ENCODE measurements around the gene CYB561D1. TPM values are rescaled to one million over a fixed set of nuclear protein-coding genes. Genes with fewer than 3 reads are reported as not detected.
"Not testable (repeated sequence)": the region's sequence is repeated elsewhere in the genome, so short reads cannot be mapped to it uniquely, and the experiment has no call there.

CYB561D1 gene
- total and polyA plus RNA-seq, 10 of the 15 experiments (the other 5 are each of a cell fraction or from before 2014, with no cell fraction given) = 0.68 to 9.0 (median 3.3) TPM

DNA sequence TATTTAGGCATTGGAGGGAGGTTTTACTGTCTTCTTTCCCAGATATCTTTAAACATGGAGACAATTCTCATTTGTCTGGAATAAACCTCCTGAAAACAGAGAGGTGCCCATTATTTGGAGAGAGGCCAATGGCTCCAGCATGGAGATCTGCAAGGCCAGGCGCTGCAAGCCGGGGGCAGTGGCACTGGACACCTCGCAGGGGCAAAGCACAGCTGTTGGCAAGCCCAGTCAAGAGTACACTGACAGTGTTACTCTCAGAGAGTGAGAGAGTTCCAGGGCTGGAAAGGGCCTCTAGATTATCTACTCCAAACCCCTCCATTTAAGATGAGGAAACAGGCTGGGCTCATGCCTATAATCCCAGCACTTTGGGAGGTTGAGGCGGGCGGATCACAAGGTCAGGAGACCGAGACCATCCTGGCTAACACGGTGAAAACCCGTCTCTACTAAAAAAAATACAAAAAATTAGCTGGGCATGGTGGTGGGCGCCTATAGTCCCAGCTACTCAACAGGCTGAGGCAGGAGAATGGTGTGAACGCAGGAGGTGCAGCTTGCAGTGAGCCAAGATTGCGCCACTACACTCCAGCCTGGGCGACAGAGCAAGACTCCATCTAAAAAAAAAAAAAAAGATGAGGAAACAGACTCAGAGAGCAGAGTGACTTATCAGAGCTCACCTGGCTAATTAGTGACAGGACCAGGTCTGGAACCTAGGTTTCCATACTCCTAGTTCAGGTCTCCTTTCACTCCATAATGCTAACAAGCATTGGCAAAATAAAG lies 20.4 kb upstream of the CYB561D1 start:
- FAIRE-seq; H3K4me2 ChIP-seq (ENCODE audit: control insufficient read depth, insufficient read depth); H3K4me3 ChIP-seq; H3K27ac ChIP-seq (ENCODE audit: control insufficient read depth, insufficient read depth); H3K79me2 ChIP-seq (ENCODE audit: control insufficient read depth, insufficient read depth, low read length); H3K4me1 ChIP-seq (ENCODE audit: control insufficient read depth, insufficient read depth, low read length); DNase-seq (ENCODE audit: low read depth, low spot score); BruUV-seq (replicated peaks); H3K9ac ChIP-seq (ENCODE audit: control insufficient read depth, insufficient read depth, low read length); SMC1A ChIA-PET (ENCODE audit: uncharacterized antibody, unreplicated experiment); H4K20me1 ChIP-seq (ENCODE audit: control insufficient read depth, insufficient read depth); POLR2A ChIA-PET; intact Hi-C loops (cut with micrococcal nuclease; ENCODE audit: unreplicated experiment); H3K36me3 ChIP-seq (ENCODE audit: control insufficient read depth in 2 of 2, insufficient read depth in 2 of 2, low read length in 1 of 2); H3K9me3 ChIP-seq (replicated peaks; ENCODE audit: control insufficient read depth, insufficient read depth, low read length); ATAC-seq; H2AFZ ChIP-seq (ENCODE audit: control insufficient read depth, low read depth, low read length); H3K27me3 ChIP-seq (replicated peaks in 1 of 2; ENCODE audit: control insufficient read depth in 2 of 2, insufficient read depth in 2 of 2, low read length in 1 of 2); RAD21 ChIA-PET (ENCODE audit: unreplicated experiment); in situ Hi-C loops (cut with MboI): not testable (repeated sequence)
- CTCF ChIA-PET = interaction anchor here (1.1 kb wide), 1 partner anchor 59 kb away, joined by 4 read pairs; no protein-coding TSS in a partner anchor
- WGBS (ENCODE audit: insufficient coverage, insufficient replicate concordance, low lambda C conversion rate, missing lambda C conversion rate) = 41% methylated on average over 12 of the region's 12 CpGs

DNA sequence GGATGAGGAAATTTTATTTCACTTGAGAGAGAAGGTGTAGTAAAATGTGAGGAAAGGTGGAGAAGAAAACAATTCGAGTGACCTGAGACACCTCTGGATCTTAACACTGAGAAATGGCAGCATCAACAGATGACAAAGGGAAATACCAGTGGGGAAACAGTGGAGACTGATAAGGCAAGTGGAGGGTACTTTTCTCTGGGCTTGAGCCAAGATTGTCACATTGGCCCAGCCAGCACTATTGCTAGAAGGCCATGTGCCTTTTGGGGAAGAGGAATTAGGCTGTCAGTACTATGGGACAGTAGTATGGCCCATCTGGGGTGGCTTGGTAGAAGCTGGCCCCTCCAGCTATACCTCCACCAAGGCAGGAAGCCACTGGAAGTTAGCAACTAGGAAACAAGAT lies 19.2 kb upstream of the CYB561D1 start:
- POLR2A ChIA-PET = no interaction called here
- no peaks in the 10 kb centered on the region; the same call in 1 of the 2 replicates for H3K4me1 ChIP-seq (ENCODE audit: control insufficient read depth, insufficient read depth, low read length)
- H3K36me3 ChIP-seq (ENCODE audit: control insufficient read depth in 2 of 2, insufficient read depth in 2 of 2, low read length in 1 of 2) = no peaks in the 10 kb centered on the region
- CTCF ChIA-PET = interaction anchor here (0.6 kb wide), 1 partner anchor 20 kb away, joined by 3 read pairs; no protein-coding TSS in a partner anchor
- DNase-seq (ENCODE audit: low read depth, low spot score) (no peak), ATAC-seq (no peak), FAIRE-seq (no peak)
- no peak overlapping the region for H3K4me3 ChIP-seq
- no peak overlapping the region for H3K4me2 ChIP-seq (ENCODE audit: control insufficient read depth, insufficient read depth)
- no peak for TF ChIP-seq RAD21 (IDR thresholded peaks at IDR 0.05; ENCODE audit: insufficient read depth, low read depth, low read length)
- no peak for TF ChIP-seq MYC (IDR thresholded peaks at IDR 0.05; ENCODE audit: insufficient read depth, insufficient read length, insufficient replicate concordance, low read length, severe bottlenecking)
- TF ChIP-seq MTA2 (IDR thresholded peaks at IDR 0.05; ENCODE audit: low read depth) = no peak
- no peak for TF ChIP-seq SRF (IDR thresholded peaks at IDR 0.05; ENCODE audit: low read depth in 2 of 2, low read length in 2 of 2)
- no peak for TF ChIP-seq PAX8 (IDR thresholded peaks at IDR 0.05)
- TF ChIP-seq MEF2B (IDR thresholded peaks at IDR 0.05; ENCODE audit: partially characterized antibody, poor library complexity, severe bottlenecking) = no peak
- TF ChIP-seq SREBF2 (IDR thresholded peaks at IDR 0.05; ENCODE audit: low read length) = no peak
- TF ChIP-seq, protein P1, sequence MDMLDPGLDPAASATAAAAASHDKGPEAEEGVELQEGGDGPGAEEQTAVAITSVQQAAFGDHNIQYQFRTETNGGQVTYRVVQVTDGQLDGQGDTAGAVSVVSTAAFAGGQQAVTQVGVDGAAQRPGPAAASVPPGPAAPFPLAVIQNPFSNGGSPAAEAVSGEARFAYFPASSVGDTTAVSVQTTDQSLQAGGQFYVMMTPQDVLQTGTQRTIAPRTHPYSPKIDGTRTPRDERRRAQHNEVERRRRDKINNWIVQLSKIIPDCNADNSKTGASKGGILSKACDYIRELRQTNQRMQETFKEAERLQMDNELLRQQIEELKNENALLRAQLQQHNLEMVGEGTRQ (IDR thresholded peaks at IDR 0.05; ENCODE audit: borderline replicate concordance, low read depth, low read length) = no peak
- TF ChIP-seq EZH2 (IDR thresholded peaks at IDR 0.05; ENCODE audit: borderline replicate concordance, control insufficient read depth, low read depth, low read length) = no peak
- TF ChIP-seq, protein P2, sequence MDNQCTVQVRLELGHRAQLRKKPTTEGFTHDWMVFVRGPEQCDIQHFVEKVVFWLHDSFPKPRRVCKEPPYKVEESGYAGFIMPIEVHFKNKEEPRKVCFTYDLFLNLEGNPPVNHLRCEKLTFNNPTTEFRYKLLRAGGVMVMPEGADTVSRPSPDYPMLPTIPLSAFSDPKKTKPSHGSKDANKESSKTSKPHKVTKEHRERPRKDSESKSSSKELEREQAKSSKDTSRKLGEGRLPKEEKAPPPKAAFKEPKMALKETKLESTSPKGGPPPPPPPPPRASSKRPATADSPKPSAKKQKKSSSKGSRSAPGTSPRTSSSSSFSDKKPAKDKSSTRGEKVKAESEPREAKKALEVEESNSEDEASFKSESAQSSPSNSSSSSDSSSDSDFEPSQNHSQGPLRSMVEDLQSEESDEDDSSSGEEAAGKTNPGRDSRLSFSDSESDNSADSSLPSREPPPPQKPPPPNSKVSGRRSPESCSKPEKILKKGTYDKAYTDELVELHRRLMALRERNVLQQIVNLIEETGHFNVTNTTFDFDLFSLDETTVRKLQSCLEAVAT (IDR thresholded peaks at IDR 0.05) = no peak
- no peak for TF ChIP-seq EP300 (IDR thresholded peaks at IDR 0.05; ENCODE audit: borderline replicate concordance in 1 of 2, control insufficient read depth in 1 of 2, low read depth in 2 of 2, low read length in 2 of 2)
- TF ChIP-seq CEBPB (IDR thresholded peaks at IDR 0.05; ENCODE audit: borderline replicate concordance in 1 of 2, low read depth in 2 of 2, low read length in 2 of 2) = no peak
- TF ChIP-seq RELA (IDR thresholded peaks at IDR 0.05; ENCODE audit: borderline replicate concordance, partially characterized antibody) = no peak
- no peak for TF ChIP-seq BACH1 (IDR thresholded peaks at IDR 0.05; ENCODE audit: borderline replicate concordance)
- in situ Hi-C loops (cut with MboI) (no loop called here), intact Hi-C loops (cut with micrococcal nuclease; ENCODE audit: unreplicated experiment) (no loop called here)
- H4K20me1 ChIP-seq (ENCODE audit: control insufficient read depth, insufficient read depth) = no peaks in the 10 kb centered on the region
- no TSS peak for BruUV-seq (replicated peaks)
- RAD21 ChIA-PET (ENCODE audit: unreplicated experiment) = no interaction called here
- no peaks in the 10 kb centered on the region for H3K79me2 ChIP-seq (ENCODE audit: control insufficient read depth, insufficient read depth, low read length)
- no peak overlapping the region for H3K27ac ChIP-seq (ENCODE audit: control insufficient read depth, insufficient read depth)
- WGBS (ENCODE audit: insufficient coverage, insufficient replicate concordance, low lambda C conversion rate, missing lambda C conversion rate) = 0% methylated on average over 1 of the region's 1 CpG
- H2AFZ ChIP-seq (ENCODE audit: control insufficient read depth, low read depth, low read length) = no peak overlapping the region
- H3K9me3 ChIP-seq (replicated peaks; ENCODE audit: control insufficient read depth, insufficient read depth, low read length) = no peaks in the 10 kb centered on the region
- peaks cover 0 to 4% of the 10 kb centered on the region in 2 experiments; a peak in 3 of 4 replicates for H3K27me3 ChIP-seq (replicated peaks in 1 of 2; ENCODE audit: control insufficient read depth in 2 of 2, insufficient read depth in 2 of 2, low read length in 1 of 2)
- SMC1A ChIA-PET (ENCODE audit: uncharacterized antibody, unreplicated experiment) = no interaction called here
- no peak overlapping the region for H3K9ac ChIP-seq (ENCODE audit: control insufficient read depth, insufficient read depth, low read length)
